NCI-H526 (cell line): ENCODE results near the gene ST14.
"Not testable (repeated sequence)": the region's sequence is repeated elsewhere in the genome, so short reads cannot be mapped to it uniquely, and the experiment has no call there.

Source experiments
- DNase-seq, 2 experiments: peaks; one replicate each; lab custom pipeline; 2025; lab: John Stamatoyannopoulos, UW

The ST14 gene

DNA sequence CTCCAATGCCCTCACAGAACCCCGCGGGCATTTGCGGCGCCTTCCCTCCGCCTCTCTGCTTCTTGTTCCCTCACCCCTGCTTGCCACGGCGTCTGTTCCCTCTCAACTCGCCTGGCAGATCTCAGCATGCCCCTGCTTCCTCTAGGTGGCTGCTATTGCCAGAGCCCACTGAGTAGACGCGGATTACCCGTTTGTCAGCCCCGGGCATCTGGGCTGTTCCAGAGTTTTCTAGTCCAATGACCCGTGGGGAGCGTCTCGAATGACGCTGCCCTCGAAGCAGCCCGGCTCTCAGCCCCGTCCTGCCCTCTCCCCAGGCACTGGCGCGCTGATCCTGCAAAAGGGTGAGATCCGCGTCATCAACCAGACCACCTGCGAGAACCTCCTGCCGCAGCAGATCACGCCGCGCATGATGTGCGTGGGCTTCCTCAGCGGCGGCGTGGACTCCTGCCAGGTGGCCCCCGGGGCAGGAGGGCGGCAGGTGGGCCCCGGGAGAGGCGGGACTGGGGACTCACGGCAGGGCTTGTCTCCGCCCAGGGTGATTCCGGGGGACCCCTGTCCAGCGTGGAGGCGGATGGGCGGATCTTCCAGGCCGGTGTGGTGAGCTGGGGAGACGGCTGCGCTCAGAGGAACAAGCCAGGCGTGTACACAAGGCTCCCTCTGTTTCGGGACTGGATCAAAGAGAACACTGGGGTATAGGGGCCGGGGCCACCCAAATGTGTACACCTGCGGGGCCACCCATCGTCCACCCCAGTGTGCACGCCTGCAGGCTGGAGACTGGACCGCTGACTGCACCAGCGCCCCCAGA, 49.7 kb downstream of the ST14 start:
- DNase-seq: no peak

DNA sequence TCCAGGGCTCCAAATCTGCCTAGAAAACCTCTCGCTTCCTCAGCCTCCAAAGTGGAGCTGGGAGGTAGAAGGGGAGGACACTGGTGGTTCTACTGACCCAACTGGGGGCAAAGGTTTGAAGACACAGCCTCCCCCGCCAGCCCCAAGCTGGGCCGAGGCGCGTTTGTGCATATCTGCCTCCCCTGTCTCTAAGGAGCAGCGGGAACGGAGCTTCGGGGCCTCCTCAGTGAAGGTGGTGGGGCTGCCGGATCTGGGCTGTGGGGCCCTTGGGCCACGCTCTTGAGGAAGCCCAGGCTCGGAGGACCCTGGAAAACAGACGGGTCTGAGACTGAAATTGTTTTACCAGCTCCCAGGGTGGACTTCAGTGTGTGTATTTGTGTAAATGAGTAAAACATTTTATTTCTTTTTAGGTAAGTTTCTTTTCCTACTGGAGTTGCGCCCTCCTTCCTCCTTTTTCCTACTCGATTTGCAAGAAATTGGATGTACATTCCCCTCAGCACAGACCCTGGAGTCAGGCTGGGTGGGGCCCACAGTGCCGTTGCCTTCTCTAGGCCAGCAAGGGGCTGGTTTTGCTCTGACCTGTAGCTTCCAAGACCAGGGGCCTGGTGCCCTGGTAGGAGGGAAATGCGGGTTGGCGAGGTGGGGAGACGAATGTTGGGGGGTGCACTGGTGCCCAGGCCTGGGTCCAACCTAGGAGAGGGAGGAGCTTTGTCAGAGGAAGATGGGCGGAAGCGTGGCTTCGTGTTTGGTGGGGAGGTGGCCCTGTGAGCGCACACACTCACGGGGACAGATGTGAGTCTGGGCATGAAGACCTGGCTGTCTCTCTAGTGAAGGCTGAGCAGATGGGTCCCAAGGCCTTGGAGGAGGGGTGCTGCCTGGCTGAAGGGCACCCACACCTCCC, 50.6 kb downstream of the ST14 start:
- no peak for DNase-seq

GRCh38 chr11:130211144-130211543, 51.6 kb downstream of the ST14 start:
- DNase-seq: no peak

DNA sequence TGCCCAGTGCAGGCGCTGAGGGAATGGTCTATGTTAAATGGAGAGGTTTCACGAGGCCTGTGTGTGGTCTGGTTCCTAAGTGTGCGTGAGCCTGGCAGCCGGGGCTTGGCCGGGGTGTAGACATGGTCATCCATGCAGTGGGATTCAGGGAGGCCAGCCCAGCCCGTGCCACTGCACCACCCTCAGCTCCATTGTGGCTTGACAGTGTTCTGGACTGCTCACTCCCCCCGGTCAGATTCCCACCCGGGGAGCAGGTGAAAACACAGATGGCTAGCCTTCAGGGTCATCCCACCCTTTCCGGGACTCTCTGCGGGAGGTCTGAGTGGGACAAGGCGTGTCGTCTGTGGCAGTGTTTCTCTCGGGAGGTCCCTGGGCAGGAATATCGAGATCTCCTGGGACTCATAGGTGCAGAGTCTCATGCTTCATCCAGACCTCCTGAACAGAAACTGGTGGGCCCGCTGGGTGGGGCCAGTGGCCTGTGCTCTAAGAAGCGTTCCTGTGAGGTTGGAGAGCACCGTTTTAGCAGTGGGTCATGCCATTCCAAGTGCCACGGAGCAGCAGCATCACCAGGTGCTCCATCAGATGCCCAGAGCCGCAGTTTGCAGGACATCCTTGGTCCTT, 52.3 kb downstream of the ST14 start:
- no peak for DNase-seq

DNA sequence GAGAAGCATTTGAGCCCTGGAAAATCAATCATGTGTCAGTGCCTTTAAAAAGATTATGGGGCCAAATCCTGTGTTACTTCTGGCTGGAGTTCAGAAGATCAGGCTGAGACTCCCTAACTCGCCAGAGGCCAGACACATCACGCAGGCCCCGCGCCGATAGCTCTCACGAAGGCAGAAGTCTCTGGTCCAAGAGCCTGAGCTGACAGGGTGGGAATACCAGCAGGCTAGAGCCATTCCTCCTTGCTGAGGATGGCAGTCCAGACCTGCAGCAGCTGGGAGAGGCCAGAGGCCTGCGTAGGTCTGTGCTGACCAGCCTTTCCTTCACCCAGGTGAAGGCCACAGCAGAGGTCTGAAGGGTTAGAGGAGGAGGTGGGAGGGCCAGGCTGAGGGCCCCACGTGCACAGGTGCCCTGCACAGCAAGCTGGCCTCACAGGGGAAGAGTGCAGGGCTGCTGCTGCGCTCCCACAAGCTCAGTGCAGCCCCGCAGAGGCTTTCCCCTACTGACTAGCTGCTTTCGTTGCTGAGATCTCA, 52.9 kb downstream of the ST14 start:
- peak in 1 of 2 experiments; percentile 45 for DNase-seq

GRCh38 chr11:130213143-130213978, 53.8 kb downstream of the ST14 start:
- peak; percentile 33 to 94 for DNase-seq

DNA sequence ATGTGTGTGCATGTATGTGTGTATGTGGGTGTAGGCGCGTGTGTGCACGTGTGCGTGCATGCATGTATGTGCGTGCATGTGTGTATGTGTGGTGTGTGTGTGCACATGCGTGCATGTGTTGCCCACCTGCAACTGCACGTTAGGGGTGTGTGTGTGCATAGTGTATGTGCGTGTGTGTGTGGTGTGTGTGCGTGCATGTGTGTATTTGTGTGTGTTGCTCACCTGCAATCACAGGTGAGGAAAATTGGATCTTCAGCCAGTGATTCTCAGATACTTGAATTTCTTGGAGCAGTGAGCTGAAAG, 54.3 kb downstream of the ST14 start:
- no peak for DNase-seq

DNA sequence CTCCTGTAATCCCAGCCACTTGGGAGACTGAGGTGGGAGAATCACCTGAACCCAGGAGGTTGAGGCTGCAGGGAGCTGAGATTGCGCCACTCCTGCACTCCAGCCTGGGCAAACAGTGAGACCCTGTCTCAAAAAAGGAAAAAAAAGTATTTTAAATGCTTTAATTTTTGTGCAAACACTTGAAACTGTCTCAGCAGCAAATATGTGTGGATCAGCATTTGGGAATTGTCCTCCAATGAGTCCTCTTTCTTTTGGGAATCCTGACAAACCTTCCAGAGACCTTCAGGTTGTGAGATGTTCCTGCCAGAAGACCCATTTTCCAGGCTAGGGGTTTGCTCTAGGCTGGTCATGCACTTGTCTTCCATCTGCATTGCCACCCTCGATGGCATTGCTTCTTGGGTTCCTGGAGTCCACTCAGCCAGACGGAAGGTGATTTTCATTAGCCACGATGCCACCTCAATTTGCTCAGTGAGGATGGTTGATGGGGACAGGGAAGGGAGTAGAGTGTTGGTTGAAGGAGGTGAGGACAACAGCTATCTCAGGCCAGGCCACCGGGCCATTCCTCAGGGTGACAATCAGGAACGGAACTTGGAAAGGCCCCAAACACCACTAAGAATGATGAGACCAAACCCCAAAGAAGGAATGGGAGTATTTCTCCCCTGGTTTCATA, 55.4 kb downstream of the ST14 start:
- no peak for DNase-seq

- DNase-seq: no peak
Observed at GRCh38 chr11:130215531-130216220, 56.1 kb downstream of the ST14 start.

- no peak for DNase-seq
Observed at GRCh38 chr11:130216221-130216550, 56.6 kb downstream of the ST14 start.

- DNase-seq: no peak
Observed at GRCh38 chr11:130216591-130217132, 57.1 kb downstream of the ST14 start.

GRCh38 chr11:130217133-130218031, 57.8 kb downstream of the ST14 start:
- no peak for DNase-seq

GRCh38 chr11:130218501-130219070, 59.0 kb downstream of the ST14 start:
- no peak for DNase-seq

DNA sequence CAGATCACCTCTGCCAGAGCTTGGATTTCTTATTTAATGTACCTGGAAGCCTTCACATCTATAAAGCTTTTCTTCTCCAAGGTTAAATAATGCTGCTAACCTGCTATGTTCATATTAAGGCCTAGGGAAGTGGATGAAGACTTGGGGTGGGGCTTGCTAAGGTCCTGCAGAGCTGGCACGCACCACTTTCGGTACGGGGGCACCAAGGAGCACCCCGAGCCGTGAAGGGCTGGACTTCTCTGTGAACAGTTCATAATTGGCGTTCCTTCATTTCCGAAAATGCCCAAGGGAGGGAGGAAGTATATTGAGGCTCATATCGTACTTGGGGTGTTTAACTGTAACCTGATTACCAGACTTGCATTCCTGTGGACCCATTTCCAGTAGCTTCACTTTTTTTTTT, 59.6 kb downstream of the ST14 start:
- no peak for DNase-seq

- no peak for DNase-seq
Observed at GRCh38 chr11:130220311-130221035, 60.9 kb downstream of the ST14 start.

- DNase-seq: no peak
Observed at GRCh38 chr11:130223291-130223971, 63.8 kb downstream of the ST14 start.

GRCh38 chr11:130227373-130227772, 67.8 kb downstream of the ST14 start:
- DNase-seq: peak in 1 of 2 experiments; percentile 59

DNA sequence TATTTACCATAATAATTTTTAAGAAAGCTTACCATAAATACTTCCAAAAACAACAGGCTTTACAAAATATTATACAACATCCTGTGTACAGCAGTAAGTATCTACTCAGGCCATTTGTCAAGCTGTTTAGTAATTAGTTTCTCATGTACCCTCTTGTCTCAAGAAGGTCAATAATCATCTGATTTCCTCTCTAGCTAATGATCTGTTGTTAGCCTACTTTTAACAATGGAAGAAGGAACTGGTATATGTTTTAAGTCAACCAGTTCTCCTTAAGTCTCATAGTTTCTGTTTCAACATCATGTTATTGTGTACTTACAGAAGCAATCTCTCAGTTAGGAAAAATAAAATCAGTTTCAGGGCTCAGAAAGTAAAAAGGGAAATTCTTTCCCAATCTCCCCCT, 73.9 kb downstream of the ST14 start:
- DNase-seq: not testable (repeated sequence)
